Stimulated activated CD4-positive, alpha-beta T cell treated with anti-CD3 and anti-CD28 coated beads, TNF-alpha, amount 100 ng/mL, for 1 hour (primary cell): Measurements from ENCODE around the gene PFDN2.

ENCODE experiments used
- DNase-seq, 3 donors: peaks; one replicate each; pipeline ENCODE4 v3.0.0-alpha.2; 2020; ENCODE audit warnings: low read depth in 3 of 3, low spot score in 1 of 3

Gene PFDN2

DNA sequence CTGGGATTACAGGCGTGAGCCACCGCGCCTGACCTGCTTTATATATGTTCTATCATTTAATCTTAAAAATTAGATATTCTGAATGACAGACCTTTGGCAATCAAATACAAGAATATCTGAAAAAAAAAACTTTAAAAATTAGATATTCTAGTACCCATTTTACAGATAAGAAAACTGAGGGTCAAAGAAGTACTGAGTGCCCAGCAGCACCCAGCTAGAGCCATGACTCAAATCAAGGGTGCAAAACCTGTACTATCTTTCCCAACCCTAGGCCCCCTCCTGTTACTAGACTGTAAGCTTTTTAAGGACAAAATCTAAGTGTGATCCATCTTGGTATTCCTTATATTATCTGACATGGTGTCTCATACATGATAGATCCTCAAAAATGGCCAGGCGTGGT is 56.4 kb downstream of the PFDN2 start:
- DNase-seq, result no peak

DNA sequence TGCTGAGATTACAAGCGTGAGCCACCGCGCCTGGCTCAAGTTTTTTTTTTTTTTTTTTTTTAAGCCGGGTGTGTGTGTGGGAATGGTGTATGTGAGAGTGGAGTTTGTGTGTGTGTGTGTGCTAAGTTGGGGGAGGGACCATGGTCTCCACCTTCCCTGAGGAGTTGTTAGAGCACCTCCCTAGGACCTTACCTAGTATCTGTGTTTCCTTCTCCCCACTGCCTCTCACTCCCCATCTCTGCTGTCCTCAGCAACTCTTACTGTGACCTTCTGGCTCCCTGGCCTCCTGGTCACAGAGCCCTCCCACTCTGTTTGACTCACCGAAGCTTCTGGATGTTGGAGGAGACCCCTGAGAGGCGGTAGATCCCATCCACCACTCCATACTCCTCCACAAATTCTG is 58.5 kb downstream of the PFDN2 start:
- no peak for DNase-seq

DNA sequence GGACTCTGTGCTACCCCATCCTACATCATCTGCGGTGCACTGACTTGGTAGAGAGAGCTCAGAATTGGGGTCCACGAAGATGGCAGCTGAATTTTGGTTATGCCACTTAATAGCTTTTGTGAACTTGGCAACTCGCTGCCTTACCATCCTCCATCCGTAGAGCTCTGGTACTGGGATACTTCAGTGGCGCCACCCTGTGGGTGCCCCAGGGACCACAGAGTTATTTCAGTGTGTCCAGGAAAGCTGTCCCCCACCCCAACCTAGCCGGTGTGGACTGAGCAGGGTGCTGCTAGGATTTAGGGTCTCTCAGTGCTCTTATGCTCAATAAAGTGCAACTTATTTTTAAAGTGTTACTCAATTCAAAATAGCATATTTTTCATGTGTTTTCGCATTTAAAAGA is 63.0 kb downstream of the PFDN2 start:
- no peak for DNase-seq

DNA sequence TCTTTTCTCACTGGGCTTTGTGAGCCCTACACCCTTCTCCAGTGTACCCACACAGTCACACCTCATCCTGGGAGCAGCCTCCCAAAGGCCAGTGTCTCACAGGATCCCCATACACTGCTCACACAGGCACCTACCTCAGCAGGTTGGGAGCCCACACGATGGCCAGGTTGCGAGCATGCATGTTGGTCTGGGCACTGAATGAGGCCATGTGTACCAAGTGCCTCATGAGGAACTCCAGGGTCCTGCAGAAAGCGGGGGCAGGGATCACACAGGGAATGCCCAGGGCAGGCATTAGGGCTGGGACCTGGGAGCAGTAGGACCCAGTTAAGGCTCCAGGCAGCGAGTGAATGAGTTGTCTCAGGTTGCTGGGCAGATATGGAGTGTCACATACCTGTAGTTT is 63.6 kb downstream of the PFDN2 start:
- DNase-seq, result no peak

DNA sequence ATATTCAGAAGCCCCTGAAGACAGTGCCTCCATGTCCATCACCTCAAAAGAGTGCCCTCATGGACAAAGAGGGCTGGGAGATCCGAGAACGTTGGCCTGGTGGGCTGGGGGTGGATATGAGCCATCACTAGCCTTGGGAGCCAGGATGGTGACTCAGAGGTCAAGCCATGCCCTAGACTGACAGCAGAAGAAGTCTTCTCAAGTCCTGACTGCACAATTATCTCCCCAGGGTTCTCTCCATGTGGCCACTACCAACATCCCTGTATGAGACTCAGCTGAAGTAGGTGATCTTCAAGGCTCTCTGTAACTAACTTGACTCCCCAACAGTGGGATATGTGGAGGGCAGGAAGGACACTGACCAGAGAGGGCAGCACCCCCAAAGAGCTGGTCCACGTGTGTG is 64.9 kb downstream of the PFDN2 start:
- DNase-seq, result no peak

GRCh38 chr1:161051219-161051618 is 66.6 kb downstream of the PFDN2 start:
- DNase-seq, result no peak
